Lower lobe of right lung (tissue), 2 donors: Measurements from ENCODE around the gene DAPK3. TPM values are rescaled to one million over a fixed set of nuclear protein-coding genes. Genes with fewer than 3 reads are reported as not detected.
A peak's percentile ranks its signal among the peaks of the same experiment; 100 is the strongest.

Experiments used
- ATAC-seq, 2 donors: fragments of 200-7000 bp; cut with Tn5 transposase; one replicate each; pipeline ENCODE4 v1.9.1; 2020 to 2022; ENCODE audit warnings: mild to moderate bottlenecking in 2 of 2, moderate library complexity in 2 of 2
- DNase-seq: peaks from one replicate; pipeline ENCODE4 v3.0.0-alpha.2; 2020
- H3K27ac ChIP-seq: fragments of 200-600 bp; one replicate; pipeline ENCODE4 v1.8.0; 2022
- H3K27me3 ChIP-seq: fragments of 200-600 bp; one replicate; pipeline ENCODE4 v1.8.0; 2022; ENCODE audit warnings: low read depth
- H3K36me3 ChIP-seq: fragments of 200-600 bp; one replicate; pipeline ENCODE4 v1.8.0; 2022; ENCODE audit warnings: mild to moderate bottlenecking
- H3K4me1 ChIP-seq: fragments of 200-600 bp; one replicate; pipeline ENCODE4 v1.8.0; 2022
- H3K4me3 ChIP-seq: fragments of 200-600 bp; one replicate; pipeline ENCODE4 v1.8.0; 2022; ENCODE audit warnings: mild to moderate bottlenecking
- H3K9me3 ChIP-seq: fragments of 200-600 bp; one replicate; pipeline ENCODE4 v1.8.0; 2022
- CTCF ChIP-seq: fragments of 200-600 bp; IDR thresholded peaks from one replicate; pipeline ENCODE4 v1.8.0; 2022; ENCODE audit warnings: antibody characterized with exemption, mild to moderate bottlenecking
- intact Hi-C: fragments of 100-400 bp; cut with DNase I; formaldehyde crosslinking; loops from one replicate; pipeline ENCODE4 v1.11.0; 2022
- total RNA-seq: library from RNA; stranded (reverse); fragmentation: NEBNext Ultra II Directional; extraction: Animal tissue kit (Norgen Biotek cat#: 25700); gene quantifications from one replicate; pipeline ENCODE4 v1.2.1, GENCODE V29; 2021
- donor health status: DM: no; HTN: yes; CAD: no; lungs with severe emphysema.

DAPK3 gene
- total RNA-seq, 1 donor from 2014 or later, result 50.5 TPM

GRCh38 chr19:3983936-3984583 is 13.2 kb upstream of the DAPK3 start:
- Histone ChIP-seq H3K36me3 (peaks cover 54% of the 10 kb centered on the region), H3K4me3 (peak overlapping the region; percentile 91), H3K27ac (peak overlapping the region; percentile 95), H3K4me1 (peaks cover 52% of the 10 kb centered on the region), H3K9me3 (no peaks in the 10 kb centered on the region), H3K27me3 (no peaks in the 10 kb centered on the region)
- no peak for TF ChIP-seq CTCF
- intact Hi-C loops, result no loop called here
- ATAC-seq (no peak), DNase-seq (peak; percentile 57)

DNA sequence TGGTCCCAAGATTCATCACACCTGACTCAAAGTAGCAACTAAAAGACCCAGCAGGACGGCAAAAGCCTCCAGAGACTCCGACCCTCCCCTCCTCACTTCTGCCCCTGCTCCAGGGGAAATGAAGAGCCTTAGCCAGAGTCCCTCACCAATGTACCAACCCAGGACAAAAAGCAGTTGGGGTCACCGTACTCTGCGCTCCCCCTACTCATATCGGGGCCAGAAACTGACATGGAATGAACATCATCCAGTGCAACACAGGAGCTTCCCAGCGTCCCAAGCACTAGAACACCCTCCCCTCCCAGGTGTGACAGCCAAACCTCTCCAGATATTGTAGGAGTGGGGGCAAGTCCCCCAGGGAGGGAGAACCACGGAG is 12.6 kb upstream of the DAPK3 start:
- no peak for DNase-seq
- Histone ChIP-seq H3K27ac (peak overlapping the region; percentile 95), H3K36me3 (peaks cover 59% of the 10 kb centered on the region), H3K27me3 (no peaks in the 10 kb centered on the region), H3K4me1 (peaks cover 52% of the 10 kb centered on the region), H3K9me3 (no peaks in the 10 kb centered on the region), H3K4me3 (peak overlapping the region; percentile 91)
- intact Hi-C loops, result no loop called here
- no peak for ATAC-seq
- TF ChIP-seq CTCF, result no peak

- no peak for TF ChIP-seq CTCF
- Histone ChIP-seq H3K4me3 (peak overlapping the region; percentile 91), H3K4me1 (peaks cover 48% of the 10 kb centered on the region), H3K9me3 (no peaks in the 10 kb centered on the region), H3K27ac (no peak overlapping the region), H3K36me3 (peaks cover 65% of the 10 kb centered on the region), H3K27me3 (no peaks in the 10 kb centered on the region)
- ATAC-seq (no peak), DNase-seq (no peak)
- intact Hi-C loops, result no loop called here
Measured at GRCh38 chr19:3982701-3983541, 12.0 kb upstream of the DAPK3 start.

- no peaks in the 10 kb centered on the region for H3K9me3 ChIP-seq
- peaks cover 75% of the 10 kb centered on the region for H3K36me3 ChIP-seq
- H3K4me1 ChIP-seq, result peaks cover 39% of the 10 kb centered on the region
- ATAC-seq, result no peak
- DNase-seq, result no peak
- no peak overlapping the region for H3K27ac ChIP-seq
- no peak for TF ChIP-seq CTCF
- H3K4me3 ChIP-seq, result no peak overlapping the region
- intact Hi-C loops, result no loop called here
- H3K27me3 ChIP-seq, result no peaks in the 10 kb centered on the region
Measured at GRCh38 chr19:3981736-3982681, 11.1 kb upstream of the DAPK3 start.

DNA sequence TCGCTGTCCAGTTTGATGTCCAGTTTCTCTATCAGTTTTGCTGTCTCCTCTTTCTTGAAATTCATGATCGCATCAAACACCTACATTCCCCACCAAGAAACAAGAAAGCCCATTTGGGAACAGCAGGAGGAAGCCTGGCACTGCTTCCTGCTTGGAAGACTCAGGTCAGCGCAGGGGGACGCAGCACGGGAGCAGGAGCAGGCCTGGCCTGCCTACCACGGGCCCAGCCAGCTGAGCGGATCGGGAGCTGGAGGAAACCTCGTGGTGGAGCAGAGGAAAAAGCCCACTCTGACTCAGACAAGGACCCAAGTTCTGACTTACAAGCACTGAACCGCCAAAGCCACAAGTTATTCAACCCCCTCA is 10.5 kb upstream of the DAPK3 start:
- TF ChIP-seq CTCF, result no peak
- no peaks in the 10 kb centered on the region for H3K9me3 ChIP-seq
- no peak for ATAC-seq
- H3K27me3 ChIP-seq, result no peaks in the 10 kb centered on the region
- DNase-seq, result no peak
- H3K4me1 ChIP-seq, result peaks cover 33% of the 10 kb centered on the region
- intact Hi-C loops, result no loop called here
- peaks cover 81% of the 10 kb centered on the region for H3K36me3 ChIP-seq
- H3K27ac ChIP-seq, result no peak overlapping the region
- H3K4me3 ChIP-seq, result no peak overlapping the region
